Neural cell (in vitro differentiated cells): Measurements from ENCODE around the gene GNL2.

Source experiments
- CTCF ChIP-seq: fragments of 450-650 bp; IDR thresholded peaks from 2 replicates; pipeline ENCODE4 v1.5.1; 2014; ENCODE audit warnings: antibody characterized with exemption, mild to moderate bottlenecking, moderate library complexity; ENCODE audit not compliant: poor library complexity, severe bottlenecking
- REST ChIP-seq: IDR thresholded peaks from 2 replicates; pipeline ENCODE4 v1.6.1; 2012; ENCODE audit warnings: borderline replicate concordance
- SMC3 ChIP-seq: fragments of 450-650 bp; conservative IDR thresholded peaks from 2 replicates; pipeline ENCODE4 v1.6.1; 2014; ENCODE audit warnings: antibody characterized with exemption, mild to moderate bottlenecking, moderate library complexity; ENCODE audit not compliant: poor library complexity

GRCh38 chr1:37556712-37557196 is 39.0 kb downstream of the GNL2 start, which contains the start of gene DNALI1:
- peak; percentile 15 for TF ChIP-seq CTCF
- TF ChIP-seq SMC3 = peak; percentile 41
- peak; percentile 89 for TF ChIP-seq REST
